ENCODE results near the gene TNFSF11.

The TNFSF11 gene

DNA sequence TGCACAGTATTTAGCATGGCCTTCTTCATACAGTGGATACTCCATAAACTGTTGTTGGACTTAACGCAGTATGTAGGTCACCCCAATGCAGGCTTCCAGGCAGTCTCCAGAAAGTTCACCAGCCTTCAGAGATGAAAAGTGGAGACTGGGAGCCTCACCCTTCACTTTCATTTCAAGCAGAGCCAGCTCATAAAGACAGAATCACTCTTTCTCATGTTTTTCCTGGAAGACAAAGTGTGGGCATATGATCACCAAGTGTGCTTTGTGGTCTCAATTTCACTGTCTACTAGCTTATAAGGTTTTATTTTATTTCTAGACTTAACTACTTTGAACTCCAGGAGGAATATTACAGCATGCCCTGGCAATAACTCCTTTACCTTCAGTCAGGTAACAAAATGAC lies 26.3 kb upstream of the TNFSF11 start:
- no peaks in the 10 kb centered on the region for H3K27me3 ChIP-seq (ENCODE audit: control insufficient read depth, low read length)
- TF ChIP-seq, protein P1, sequence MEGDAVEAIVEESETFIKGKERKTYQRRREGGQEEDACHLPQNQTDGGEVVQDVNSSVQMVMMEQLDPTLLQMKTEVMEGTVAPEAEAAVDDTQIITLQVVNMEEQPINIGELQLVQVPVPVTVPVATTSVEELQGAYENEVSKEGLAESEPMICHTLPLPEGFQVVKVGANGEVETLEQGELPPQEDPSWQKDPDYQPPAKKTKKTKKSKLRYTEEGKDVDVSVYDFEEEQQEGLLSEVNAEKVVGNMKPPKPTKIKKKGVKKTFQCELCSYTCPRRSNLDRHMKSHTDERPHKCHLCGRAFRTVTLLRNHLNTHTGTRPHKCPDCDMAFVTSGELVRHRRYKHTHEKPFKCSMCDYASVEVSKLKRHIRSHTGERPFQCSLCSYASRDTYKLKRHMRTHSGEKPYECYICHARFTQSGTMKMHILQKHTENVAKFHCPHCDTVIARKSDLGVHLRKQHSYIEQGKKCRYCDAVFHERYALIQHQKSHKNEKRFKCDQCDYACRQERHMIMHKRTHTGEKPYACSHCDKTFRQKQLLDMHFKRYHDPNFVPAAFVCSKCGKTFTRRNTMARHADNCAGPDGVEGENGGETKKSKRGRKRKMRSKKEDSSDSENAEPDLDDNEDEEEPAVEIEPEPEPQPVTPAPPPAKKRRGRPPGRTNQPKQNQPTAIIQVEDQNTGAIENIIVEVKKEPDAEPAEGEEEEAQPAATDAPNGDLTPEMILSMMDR (IDR thresholded peaks at IDR 0.05; ENCODE audit: low read depth, low read length, poor library complexity, severe bottlenecking) = no peak
- no peak for TF ChIP-seq EZH2phosphoT487 (IDR thresholded peaks at IDR 0.05; ENCODE audit: borderline replicate concordance, low read length)
- no peak overlapping the region for H3K27ac ChIP-seq (ENCODE audit: low read depth, low read length)
- H4K20me1 ChIP-seq (ENCODE audit: control insufficient read depth, insufficient read depth, low read depth, low read length) = no peaks in the 10 kb centered on the region
- H3K79me2 ChIP-seq (ENCODE audit: control insufficient read depth, low read length) = no peaks in the 10 kb centered on the region
- no peak overlapping the region for H3K4me2 ChIP-seq (ENCODE audit: low read length)
- H3F3A ChIP-seq (ENCODE audit: control insufficient read depth, insufficient read depth) = no peaks in the 10 kb centered on the region
- no peak overlapping the region for H3K4me3 ChIP-seq (ENCODE audit: low read length)
- H3K9me2 ChIP-seq (replicated peaks; ENCODE audit: control insufficient read depth, low read length) = no peaks in the 10 kb centered on the region
- no peaks in the 10 kb centered on the region for H3K4me1 ChIP-seq (ENCODE audit: control insufficient read depth, low read length)
- no peaks in the 10 kb centered on the region for H3K9me3 ChIP-seq (ENCODE audit: control insufficient read depth, insufficient read depth, low read length)
- no peaks in the 10 kb centered on the region for H3K36me3 ChIP-seq (ENCODE audit: control insufficient read depth, low read length)

DNA sequence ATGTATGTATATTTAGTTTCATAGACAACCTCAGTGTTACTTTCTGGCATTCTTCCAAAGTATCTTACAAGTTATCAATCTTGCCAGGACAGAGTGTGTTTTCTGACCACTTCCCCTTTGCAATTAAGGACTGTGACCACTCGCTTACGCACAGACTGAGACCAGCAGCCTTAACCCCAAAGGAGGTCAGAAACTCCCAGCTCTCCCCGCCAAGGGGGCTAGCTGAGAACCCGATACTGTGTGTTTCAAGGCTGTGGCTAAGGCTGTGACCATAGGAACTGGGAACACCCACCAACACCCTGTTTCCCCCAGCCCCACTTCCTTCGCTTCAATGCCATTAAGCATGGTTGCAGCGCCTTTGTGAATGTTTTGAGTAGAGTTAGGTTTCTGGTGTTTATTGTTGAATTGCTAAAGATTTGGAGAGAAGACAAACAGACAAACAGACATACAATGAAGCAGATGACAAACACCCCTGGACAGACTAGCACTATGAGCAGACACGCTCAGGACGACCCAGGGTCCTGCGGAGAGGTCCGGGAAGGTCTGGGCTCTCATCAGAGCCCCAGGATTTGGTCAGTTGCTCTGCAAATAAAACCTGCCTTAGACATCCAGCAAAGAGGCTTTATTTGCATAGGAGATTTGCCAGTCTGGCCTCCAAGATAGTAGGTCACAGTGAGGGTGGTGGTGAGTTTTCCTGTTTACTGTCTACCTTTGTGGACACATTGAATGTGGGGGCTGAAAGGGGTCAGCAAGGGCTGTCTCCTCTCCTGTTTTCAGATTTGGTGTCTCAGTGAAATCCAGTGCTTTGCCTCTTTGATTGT lies 25.0 kb upstream of the TNFSF11 start:
- Histone ChIP-seq H3K4me1 (ENCODE audit: control insufficient read depth, low read length) (no peaks in the 10 kb centered on the region), H3K79me2 (ENCODE audit: control insufficient read depth, low read length) (no peaks in the 10 kb centered on the region), H3K4me3 (ENCODE audit: low read length) (no peak overlapping the region), H3K9me2 (replicated peaks; ENCODE audit: control insufficient read depth, low read length) (no peaks in the 10 kb centered on the region), H3F3A (ENCODE audit: control insufficient read depth, insufficient read depth) (no peaks in the 10 kb centered on the region), H3K36me3 (ENCODE audit: control insufficient read depth, low read length) (no peaks in the 10 kb centered on the region), H3K9me3 (ENCODE audit: control insufficient read depth, insufficient read depth, low read length) (no peaks in the 10 kb centered on the region), H3K27me3 (ENCODE audit: control insufficient read depth, low read length) (no peaks in the 10 kb centered on the region), H3K27ac (ENCODE audit: low read depth, low read length) (no peak overlapping the region), H3K4me2 (ENCODE audit: low read length) (no peak overlapping the region), H4K20me1 (ENCODE audit: control insufficient read depth, insufficient read depth, low read depth, low read length) (no peaks in the 10 kb centered on the region)
- no peak for TF ChIP-seq EZH2phosphoT487 (IDR thresholded peaks at IDR 0.05; ENCODE audit: borderline replicate concordance, low read length)
- TF ChIP-seq, protein P1 (IDR thresholded peaks at IDR 0.05; ENCODE audit: low read depth, low read length, poor library complexity, severe bottlenecking) = no peak

DNA sequence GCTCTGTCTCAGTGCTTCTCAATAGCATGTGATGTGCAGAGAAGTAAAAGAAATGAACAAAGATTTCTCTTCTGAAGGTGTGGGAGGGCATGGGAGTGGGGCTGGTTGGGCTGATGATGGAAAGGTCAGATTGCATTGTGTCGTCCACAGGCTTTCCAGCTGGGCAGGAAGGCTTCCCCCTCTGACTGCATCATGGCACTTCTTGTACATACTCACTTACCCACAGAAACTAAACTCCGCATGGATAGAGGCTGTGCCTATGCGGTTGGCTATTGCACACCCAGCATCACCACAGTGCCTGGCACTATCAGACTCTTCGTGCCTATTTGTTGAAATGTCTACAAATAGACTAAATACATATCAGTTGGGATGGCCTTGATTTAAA lies 24.4 kb upstream of the TNFSF11 start:
- Histone ChIP-seq H3K4me2 (ENCODE audit: low read length) (no peak overlapping the region), H3K4me1 (ENCODE audit: control insufficient read depth, low read length) (no peaks in the 10 kb centered on the region), H3F3A (ENCODE audit: control insufficient read depth, insufficient read depth) (no peaks in the 10 kb centered on the region), H3K79me2 (ENCODE audit: control insufficient read depth, low read length) (no peaks in the 10 kb centered on the region), H3K9me3 (ENCODE audit: control insufficient read depth, insufficient read depth, low read length) (no peaks in the 10 kb centered on the region), H3K9me2 (replicated peaks; ENCODE audit: control insufficient read depth, low read length) (no peaks in the 10 kb centered on the region), H3K27ac (ENCODE audit: low read depth, low read length) (no peak overlapping the region), H3K27me3 (ENCODE audit: control insufficient read depth, low read length) (no peaks in the 10 kb centered on the region), H3K36me3 (ENCODE audit: control insufficient read depth, low read length) (no peaks in the 10 kb centered on the region), H4K20me1 (ENCODE audit: control insufficient read depth, insufficient read depth, low read depth, low read length) (no peaks in the 10 kb centered on the region), H3K4me3 (ENCODE audit: low read length) (no peak overlapping the region)
- TF ChIP-seq, protein P1 (IDR thresholded peaks at IDR 0.05; ENCODE audit: low read depth, low read length, poor library complexity, severe bottlenecking) = no peak
- TF ChIP-seq EZH2phosphoT487 (IDR thresholded peaks at IDR 0.05; ENCODE audit: borderline replicate concordance, low read length) = no peak

All from DOHH2 (cell line).